Stimulated activated CD8-positive, alpha-beta memory T cell treated with anti-CD3 and anti-CD28 coated beads, Interleukin-2, amount 100 ng/mL, for 48 hours (primary cell): ENCODE measurements around the gene IL16.
"Not testable (repeated sequence)": the region's sequence is repeated elsewhere in the genome, so short reads cannot be mapped to it uniquely, and the experiment has no call there.

Experiments used
- DNase-seq, 2 donors: peaks; one replicate each; pipeline ENCODE4 v3.0.0-alpha.2; 2020; ENCODE audit warnings: low read depth in 2 of 2

The IL16 gene

DNA sequence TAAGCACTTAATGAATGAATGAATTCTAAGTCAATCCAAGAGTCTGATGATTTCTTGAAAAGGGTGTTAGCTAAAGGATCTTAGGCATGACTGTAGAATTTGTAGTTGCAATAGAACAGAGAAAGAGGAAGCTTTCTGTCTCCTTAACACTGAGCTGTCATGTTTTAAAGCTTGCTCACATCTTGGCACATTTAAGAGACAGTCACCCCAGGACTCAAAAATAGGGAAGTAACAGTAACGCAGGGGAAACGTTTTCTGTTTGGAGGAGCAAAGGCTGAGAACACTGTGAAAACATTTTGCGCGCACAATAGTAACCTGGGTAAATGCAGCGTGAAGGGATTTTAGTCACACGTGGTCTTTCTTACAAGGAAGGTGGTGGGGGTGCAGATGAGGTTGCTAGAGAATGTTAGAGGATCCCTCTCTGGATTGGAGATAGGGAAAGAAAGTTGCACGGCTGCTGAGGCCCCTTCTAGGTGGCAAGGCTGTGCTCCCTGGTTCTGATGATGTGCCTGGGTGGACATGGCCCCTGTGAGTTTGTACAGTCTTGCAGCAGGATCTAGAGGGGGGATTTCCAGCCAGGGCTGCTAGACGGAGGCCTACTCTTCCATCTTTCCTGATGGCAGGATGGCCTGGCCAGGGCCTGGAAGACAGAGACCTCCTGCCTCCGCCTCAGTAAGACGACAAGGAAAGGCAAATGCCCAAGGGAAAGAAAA lies 115.2 kb downstream of the IL16 start:
- DNase-seq, result no peak

DNA sequence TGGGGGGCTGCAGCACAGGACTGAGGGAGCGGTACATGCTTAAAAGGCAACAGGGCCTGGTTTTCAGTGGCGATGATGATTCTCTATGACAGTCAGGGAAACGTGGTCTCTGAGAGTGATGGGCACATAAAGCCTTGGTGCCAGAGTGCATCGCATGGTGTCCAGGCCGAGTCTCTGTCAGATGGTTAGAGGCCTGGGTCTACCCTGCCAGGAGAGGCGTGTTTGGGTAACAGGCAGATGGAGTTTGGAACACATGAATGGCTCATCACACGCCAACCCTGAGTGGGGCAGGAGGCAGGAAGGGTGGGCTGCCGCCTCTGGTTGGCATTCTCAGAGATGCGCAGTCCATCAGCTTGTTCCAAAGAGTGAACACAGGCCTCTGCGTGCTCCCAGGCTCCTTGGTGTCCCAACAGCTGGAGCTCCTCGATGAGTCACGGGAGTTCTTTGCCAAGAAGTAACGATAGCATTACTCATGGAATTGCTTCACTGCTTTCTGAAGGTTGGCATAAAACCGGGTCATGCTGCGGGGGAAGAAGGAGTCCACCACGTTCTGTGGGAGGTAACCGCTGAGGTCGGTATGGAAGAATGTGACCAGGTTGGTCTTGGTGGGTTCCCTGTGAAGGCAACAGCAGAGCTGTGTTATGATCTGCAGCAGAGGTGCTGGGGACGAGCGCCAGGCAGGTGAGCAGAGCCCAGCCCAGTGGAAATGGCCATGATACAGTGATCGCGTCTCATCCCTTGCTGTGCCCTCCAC lies 116.3 kb downstream of the IL16 start:
- no peak for DNase-seq

DNA sequence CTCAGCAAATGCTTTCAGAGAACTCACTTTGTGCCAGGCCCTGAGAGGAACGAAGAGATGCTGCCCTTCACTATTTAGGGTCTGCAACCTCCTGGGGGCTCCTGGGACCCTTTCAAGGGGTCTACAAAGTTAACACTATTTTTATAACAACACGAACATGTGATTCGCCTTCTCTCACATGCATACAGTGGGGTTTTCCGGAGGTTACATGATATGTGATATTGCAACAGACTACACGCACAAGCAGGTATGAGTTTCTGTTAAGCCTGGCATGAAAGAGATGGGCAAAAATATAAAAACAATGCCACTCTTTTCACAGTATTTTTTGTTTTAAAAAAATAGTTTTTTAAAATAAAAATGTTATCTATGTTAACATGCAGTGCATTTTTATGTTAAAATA lies 117.0 kb downstream of the IL16 start:
- no peak for DNase-seq

DNA sequence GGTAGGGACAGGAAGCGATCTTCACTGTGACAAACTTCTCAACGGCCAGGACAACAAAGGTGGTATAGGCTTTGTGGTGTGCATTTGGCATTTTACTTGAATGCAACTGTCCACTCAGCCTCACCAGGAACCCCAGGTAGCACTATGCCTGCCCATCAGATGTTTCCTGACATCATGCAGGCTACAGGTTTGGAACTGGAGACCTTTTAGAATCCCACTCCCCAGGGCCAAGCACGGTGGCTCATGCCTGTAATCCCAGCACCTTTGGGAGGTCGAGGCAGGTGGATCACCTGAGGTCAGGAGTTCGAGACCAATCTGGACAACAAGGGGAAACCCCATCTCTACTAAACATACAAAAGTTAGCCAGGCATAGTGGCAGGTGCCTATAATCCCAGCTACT lies 117.7 kb downstream of the IL16 start:
- no peak for DNase-seq

DNA sequence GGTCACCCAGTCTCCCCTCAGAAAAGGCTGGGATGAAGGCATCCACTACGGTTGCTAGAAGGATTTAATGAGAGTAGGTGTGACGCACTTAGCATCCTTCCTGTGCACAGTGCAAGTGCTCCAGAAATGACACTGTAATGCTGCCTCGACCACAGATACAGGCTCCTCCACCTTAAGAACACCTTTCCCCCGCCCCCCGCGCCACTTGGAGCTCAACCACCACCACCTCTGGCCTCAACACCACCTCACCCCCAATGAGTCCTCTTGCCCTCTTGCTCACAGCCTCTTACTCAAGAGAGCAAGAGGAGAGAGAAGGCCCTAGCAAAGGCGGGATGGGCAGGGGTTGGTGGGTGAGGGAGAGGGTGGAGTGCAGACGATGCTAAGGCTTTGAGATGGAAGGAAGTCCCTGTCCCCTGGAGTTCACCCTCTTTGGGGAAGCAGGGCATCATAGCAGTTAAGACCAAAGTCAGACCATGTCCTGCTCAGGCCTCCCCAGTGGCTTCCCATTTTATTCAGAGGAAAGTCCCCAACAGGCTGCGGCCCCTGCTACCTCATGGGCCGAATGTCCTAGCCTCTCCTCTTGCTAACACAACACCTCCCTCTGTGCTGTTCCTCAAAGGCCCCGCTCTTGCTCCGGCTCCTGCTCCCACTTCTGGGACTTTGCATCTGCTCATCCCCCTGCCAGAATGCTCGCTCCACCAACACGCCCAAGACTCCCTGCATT lies 118.9 kb downstream of the IL16 start:
- DNase-seq, result no peak

DNA sequence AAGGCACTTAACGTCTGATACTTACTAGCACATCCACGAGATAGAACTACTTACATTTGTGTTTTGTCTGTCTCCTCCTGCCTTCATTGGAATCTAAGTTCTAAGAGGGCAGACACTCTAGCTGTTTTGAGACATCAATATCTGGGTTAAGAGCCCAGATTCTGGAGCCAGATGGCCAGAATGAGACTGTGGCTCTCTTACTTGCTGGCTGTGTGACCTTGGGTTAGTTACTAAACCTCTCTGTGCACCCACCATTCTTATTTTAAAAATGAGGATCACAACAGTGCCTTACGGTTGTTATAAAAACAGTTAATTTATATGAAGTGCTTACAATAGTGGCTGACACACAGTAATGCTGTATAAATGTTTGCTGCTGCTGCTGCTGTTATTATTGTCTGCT lies 119.6 kb downstream of the IL16 start:
- no peak for DNase-seq

DNA sequence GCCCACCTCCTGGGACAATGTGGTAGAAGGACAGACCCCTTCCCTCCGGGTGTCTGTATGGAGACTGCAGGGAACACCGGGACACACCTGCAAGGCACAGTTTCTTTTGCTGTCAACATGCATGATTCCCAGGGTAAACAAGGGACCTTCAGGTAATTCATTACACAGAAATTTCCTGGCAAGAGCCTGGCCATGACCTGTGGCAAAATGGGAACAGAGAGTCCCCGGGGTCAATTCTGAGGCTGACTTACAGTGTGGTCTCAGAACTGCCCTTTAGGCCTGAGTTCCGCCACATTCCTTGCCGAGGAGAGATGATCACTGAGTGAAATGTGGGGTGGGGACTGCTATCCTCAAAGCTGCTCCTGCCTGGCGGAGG lies 121.0 kb downstream of the IL16 start:
- no peak for DNase-seq

DNA sequence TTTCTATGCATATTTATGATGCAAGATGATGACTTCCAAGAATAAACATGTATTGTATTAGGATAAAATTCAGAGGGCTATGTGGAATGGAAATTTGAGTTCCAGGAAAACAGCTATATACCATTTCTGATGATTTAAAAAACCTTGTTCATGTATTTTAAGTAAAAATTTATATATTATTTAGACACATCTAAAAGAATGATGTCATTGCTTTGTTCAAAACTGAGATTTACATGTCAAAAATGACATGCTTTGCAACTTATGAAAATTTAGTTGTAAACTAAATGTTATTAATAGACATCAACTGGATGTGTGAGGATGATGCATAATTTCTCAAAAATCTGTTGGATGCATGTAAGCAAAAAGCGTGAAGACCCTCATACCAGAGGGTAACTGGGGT lies 125.0 kb downstream of the IL16 start:
- DNase-seq, result no peak

DNA sequence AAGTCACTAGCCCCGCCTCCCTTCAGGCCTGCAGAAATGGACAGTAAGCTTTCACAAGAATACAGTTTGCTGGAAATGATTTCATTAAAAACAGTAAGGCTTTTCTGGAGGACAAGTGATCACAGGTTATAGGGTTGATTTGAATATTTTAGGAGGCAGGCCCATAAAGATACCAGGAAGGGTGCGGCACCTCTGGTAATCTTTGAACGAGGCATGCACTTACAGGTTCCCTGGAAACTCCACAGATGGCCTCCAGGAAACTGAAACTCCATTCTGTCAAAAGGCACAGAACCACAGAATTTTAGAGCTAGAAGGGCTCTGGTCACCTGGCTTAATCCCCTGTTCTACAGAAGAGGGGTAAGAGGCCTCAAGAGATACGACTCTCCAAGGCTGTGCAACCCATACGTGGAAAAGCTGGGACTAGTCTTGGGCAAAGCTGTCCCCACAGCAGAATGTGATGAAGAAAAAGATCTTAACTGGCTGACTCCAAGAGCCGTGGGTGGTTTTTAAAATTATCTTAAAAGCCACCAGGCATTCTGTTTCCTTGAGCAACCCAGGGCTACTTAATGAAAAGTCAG lies 126.1 kb downstream of the IL16 start:
- no peak for DNase-seq

DNA sequence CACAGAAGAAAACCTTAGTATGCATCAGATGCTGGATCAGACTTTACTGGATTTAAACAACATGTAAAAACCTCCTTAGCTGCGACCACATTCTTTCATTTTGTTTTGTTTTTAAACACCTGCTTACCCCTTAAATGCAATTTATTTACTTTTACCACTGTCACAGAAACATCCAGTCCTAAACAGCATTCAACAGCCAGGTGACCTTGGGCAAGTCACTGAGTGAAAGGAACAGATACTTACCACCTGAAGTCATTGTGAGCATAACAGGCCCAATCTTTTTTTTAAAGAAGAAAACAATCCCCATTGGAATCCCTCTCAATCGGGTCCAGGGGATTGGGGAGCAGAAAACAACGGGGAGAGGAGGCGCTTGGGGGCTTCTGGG lies 126.9 kb downstream of the IL16 start:
- no peak for DNase-seq

DNA sequence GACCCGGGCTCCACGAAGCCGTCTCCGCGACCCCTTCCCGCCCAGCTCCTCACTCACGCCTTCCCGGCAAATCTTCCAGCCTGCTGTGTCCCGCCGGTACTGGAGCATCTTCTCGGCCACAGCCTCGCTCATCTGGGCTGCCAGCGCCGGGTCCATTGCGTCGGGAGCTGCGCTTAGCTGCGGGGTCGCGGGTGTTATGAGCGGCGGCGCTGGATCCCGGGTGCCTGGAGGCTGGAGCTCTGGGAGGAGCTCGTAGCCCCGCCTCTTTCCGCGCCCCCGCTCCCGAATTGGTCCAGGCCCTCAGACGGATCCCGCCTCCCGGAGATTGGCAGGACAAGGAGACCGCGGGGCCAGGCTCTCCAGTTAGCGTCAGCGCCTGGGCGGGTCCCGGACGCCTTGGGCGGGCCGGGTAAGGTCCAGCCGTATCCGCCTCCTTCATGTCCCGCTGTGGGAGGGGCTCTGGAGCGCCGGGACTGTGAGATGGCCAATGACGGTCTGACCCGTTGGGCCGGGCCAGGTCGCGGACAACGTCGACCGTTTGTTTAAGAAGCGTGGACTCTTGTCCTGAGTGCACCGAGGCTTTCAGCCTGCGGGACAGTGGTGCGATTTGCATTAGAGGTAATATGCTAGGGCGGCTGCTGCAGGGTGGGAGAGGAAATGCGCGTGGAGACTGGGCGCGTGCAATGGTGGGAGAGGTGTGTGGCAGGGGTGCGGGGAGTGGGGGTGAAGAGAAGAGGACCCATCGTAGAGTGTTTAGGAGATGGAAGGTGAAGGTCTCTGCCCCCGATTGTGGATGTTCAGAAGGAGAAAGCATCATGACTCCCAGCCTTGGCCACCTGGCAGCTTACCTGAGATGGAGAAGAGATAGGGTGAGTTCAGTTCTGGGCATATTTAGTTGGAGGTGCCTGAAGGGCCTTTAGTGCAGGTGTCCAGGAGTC lies 127.5 kb downstream of the IL16 start, which contains the start of gene STARD5:
Gene STARD5 (minus strand): TSS at position 198 of the 938 bp plus-strand sequence. CDS start 42 bp downstream, at position 156.
- peak; percentile 97 for DNase-seq

DNA sequence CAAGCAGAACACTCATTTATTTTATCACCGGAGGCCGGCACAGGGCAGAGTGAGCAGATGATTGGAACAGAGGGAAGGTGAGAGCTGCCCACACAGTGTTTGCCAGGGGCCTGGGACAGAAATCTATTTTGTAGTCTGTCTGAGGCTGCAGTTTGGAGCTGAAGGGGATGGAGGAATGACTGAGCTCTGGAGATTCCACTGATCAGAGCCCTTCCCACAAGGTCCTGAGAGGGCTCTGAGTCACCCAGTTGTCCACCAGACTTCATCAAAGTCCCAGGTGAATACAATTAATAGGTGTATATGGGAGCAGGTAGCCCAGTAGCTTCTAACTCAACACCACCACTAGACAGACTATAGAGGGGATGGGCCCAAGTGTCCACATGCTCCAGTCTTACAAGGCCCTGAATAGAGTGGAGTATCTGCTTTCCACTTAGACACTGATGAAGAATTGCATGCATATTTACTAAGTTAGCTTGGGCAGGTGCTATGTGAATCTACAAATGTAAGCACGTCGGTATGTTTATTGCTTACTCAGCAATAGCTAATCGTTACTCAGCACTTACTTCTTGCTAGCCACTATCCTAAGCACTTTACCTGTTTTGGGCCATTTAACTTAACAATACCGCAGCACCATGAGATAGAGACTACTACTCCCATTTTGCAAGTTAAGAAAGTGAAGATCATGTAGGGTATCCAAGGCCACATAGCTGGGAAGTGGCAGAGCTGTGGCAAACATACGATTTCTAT lies 130.0 kb downstream of the IL16 start:
- no peak for DNase-seq

DNA sequence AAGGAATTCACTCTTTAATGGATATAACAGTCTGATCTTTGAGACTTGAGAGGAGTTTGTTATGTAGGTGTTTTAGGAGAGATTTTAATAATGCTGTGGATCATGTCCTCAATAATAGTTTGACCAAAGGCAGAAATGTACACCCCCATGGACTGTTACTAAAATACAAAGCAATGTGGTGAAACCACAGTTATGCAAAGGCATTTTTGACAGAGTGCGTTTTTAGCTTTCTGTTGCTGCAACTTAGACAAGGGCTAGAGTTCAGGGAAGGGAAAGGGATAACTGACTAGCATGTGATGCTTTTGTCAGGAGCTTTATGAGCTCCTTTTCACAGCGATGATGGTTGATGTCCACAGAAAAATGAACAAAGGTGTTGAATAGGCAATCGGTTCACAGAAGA lies 130.8 kb downstream of the IL16 start:
- DNase-seq, result no peak

DNA sequence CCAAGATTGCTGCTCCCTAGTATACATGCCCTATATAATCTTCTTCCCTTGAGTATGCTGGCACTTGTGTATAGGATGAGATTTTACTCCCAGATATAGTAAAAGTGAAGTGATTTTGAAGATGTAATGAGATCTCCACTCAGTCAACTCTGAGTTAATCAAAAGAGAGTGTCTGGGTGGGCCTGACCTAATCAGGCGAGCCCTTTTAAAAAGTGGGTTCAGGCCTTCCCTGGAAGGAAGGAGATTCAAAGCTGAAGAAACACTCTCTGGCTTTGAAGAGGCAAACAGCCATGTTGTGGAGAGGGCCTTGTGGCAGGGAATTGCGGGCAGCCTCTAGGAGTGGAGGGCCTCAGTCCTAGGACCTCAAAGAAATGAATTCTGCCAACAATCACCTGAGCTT lies 132.8 kb downstream of the IL16 start:
- DNase-seq, result no peak

DNA sequence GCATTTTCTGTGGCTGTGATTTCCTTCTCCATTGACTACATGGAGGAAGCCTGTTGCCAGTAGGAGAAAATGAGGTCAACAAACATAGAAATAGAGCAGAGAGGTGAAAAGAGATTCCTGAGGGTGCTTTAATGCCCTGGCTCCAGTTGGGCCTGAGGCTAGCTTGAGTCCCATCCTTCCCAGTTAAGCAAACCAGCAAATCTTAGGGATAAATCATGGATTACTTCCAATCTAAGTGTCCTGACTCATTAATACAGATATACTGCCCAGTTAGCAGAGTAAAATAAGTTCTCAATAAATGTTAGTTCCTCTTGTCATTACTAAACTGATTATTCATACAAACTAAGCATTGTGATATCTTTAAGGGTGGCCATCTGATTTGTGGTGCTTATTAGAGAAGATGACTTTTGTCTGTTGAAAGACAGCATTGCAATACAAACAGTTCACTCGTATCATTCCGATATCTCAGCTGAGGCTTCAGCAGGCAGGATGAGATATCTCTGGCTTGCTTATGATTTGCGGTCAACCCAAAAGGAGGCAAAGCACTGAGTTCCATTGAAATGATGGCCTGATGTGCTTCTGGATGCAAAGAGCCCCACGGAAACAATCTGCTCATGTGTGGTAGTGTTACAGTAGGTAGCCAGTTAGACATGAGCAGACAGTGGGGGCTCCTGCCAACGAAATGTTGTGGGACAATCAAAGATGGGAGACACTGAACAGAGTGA lies 133.8 kb downstream of the IL16 start:
- no peak for DNase-seq

DNA sequence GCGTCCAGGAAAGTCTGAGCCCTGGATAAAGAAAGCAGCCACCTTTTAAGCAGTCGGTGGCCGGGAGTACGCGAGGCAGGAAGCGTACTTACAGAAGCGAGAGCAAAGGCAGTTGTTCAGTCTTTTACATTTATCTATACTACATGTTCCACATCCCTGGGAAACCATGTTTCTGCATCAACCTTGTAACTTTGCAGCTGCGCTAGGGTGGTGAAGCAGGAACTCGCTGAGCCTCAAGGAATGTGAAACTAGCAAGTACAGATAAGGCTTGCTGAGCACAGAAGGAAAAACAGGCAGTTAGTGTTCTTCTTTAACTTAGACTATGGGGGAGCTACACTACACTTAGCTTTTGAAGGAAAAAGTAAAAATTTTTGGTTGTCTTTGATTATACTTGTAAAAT lies 134.5 kb downstream of the IL16 start:
- DNase-seq, result not testable (repeated sequence)

DNA sequence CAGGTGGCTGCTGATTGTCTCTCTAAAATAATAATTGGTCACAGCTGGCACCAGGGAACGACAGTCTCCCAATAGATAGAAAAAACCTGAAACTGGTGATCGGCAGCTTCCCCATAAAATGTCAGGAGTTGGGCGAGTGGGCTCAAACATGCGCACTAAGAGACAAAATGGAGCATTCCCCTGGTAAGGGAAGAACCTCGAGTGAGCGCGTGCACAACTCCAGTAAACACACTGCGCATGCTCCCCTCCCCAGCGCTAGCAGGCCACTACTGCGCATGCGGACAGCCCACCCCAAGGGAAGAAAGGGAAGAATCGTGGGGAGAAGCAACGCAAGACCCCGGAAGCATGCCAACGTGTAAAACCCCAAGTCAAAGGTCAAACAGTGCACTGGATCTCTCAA lies 134.9 kb downstream of the IL16 start:
- DNase-seq, result no peak

DNA sequence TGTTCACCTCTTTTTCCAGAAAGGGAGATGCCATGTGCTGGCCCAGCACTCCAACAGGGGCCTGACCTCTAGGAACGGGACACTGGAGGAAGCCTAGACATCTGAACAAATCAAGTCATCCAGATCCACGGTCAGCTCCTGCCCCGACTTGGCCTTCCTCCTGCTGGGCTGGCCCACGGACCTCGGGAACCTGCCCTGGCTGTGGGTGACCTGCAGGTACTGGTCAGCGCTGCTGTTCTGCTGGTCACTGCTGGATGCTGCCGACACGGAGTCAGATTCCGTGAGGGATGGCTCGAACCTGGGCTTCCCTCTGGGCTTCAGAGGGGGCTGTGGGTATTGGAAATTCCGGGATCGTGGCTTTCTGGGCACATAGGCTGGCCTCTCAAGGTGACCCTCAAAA lies 135.6 kb downstream of the IL16 start:
- DNase-seq, result no peak

DNA sequence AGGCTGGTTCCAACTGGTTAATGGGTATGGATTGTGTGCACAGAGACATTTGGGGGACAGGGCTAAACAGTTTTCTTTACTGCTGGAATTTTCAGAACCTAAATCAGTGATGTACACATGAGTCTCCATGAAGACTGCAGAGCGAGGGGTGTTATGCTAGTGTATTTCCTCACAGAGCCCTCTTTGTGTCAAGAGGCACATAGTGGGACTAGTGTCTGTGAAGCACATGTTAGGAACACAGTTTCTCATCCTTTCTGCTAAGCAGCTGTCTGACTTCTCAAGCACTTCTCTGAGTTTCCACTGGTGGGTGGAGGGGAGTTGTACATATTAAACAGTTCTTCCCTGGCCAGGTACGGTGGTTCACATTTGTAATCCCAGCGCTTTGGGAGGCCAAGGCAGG lies 136.7 kb downstream of the IL16 start:
- no peak for DNase-seq
